ENCODE measurements around the gene MTFP1. TPM values are rescaled to one million over a fixed set of nuclear protein-coding genes. Genes with fewer than 3 reads are reported as not detected.
"Not testable (repeated sequence)": the region's sequence is repeated elsewhere in the genome, so short reads cannot be mapped to it uniquely, and the experiment has no call there.

The MTFP1 gene
- total RNA-seq, 1 donor from 2014 or later, result 20.6 TPM

DNA sequence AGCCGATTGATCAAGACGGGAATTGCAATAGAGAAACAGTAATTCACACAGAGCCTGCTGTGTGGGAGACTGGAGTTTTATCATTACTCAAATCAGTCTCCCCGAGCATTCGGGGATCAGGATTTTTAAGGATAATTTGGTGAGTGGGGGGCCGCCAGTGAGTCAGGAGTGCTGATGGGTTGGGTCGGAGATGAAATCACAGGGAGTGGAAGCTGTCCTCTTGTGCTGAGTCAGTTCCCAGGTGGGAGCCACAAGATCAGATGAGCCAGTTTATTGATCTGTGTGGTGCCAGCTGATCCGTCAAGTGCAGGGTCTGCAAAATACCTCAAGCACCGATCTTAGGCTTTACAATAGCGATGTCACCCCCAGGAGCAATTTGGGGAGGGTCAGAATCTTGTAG lies 15.5 kb downstream of the MTFP1 start:
- peaks cover 11% of the 10 kb centered on the region for H3K27me3 Mint-ChIP-seq
- H3K4me3 Mint-ChIP-seq, result no peak overlapping the region
- TF ChIP-seq, protein P1, sequence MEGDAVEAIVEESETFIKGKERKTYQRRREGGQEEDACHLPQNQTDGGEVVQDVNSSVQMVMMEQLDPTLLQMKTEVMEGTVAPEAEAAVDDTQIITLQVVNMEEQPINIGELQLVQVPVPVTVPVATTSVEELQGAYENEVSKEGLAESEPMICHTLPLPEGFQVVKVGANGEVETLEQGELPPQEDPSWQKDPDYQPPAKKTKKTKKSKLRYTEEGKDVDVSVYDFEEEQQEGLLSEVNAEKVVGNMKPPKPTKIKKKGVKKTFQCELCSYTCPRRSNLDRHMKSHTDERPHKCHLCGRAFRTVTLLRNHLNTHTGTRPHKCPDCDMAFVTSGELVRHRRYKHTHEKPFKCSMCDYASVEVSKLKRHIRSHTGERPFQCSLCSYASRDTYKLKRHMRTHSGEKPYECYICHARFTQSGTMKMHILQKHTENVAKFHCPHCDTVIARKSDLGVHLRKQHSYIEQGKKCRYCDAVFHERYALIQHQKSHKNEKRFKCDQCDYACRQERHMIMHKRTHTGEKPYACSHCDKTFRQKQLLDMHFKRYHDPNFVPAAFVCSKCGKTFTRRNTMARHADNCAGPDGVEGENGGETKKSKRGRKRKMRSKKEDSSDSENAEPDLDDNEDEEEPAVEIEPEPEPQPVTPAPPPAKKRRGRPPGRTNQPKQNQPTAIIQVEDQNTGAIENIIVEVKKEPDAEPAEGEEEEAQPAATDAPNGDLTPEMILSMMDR (conservative IDR thresholded peaks at IDR 0.05), result no peak
- DNase-seq (ENCODE audit: extremely low spot score, unreplicated experiment), result no peak
- H3K4me1 Mint-ChIP-seq (ENCODE audit: unreplicated experiment), result peaks cover 14% of the 10 kb centered on the region
- H3K27ac Mint-ChIP-seq, result no peak overlapping the region
- H3K9me3 Mint-ChIP-seq, result no peaks in the 10 kb centered on the region
- H3K36me3 Mint-ChIP-seq, result no peaks in the 10 kb centered on the region

DNA sequence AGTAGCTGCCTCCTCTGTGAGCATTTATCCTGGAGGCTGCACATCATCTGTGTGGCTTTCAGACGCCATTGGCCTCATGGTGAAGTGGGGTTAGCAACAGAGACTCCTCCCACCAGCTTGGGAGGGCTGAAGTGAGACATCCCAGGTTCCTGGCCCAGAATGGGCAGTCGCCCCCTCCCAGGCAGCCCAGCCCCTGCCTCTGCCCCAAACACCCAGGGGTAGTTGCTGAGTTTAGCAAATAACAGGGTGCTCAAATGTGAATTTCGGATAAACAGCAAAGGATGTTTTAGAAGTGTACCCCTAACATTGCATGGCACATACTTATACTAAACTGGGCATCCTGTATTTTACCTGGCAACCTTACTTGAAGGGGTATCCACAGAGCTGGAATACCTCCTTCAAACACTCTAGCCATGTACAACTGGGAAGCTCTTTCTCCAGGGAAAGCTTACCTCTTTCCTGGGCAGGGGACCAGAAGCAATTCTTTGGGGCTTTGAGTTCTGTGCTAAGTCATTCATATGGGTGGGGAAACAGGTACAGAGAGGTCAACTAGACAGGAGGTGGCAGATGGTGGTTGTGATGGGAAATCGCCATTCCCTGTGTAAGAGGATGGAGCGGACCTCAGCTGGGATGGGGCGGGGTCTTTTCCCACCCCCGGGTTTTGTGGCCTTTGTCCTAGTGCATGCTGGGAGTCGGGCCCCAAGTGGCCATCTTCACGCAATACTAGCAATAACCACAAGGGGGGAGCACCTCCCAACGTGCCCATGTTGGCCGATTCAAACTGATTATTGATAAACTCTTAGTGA lies 19.3 kb downstream of the MTFP1 start:
- DNase-seq (ENCODE audit: extremely low spot score, unreplicated experiment), result no peak
- TF ChIP-seq, protein P1 (conservative IDR thresholded peaks at IDR 0.05), result peak; percentile 87
- peaks cover 8% of the 10 kb centered on the region for H3K27me3 Mint-ChIP-seq
- no peak overlapping the region for H3K4me3 Mint-ChIP-seq
- peaks cover 9% of the 10 kb centered on the region for H3K4me1 Mint-ChIP-seq (ENCODE audit: unreplicated experiment)
- no peak overlapping the region for H3K27ac Mint-ChIP-seq
- no peaks in the 10 kb centered on the region for H3K9me3 Mint-ChIP-seq
- H3K36me3 Mint-ChIP-seq, result no peaks in the 10 kb centered on the region

DNA sequence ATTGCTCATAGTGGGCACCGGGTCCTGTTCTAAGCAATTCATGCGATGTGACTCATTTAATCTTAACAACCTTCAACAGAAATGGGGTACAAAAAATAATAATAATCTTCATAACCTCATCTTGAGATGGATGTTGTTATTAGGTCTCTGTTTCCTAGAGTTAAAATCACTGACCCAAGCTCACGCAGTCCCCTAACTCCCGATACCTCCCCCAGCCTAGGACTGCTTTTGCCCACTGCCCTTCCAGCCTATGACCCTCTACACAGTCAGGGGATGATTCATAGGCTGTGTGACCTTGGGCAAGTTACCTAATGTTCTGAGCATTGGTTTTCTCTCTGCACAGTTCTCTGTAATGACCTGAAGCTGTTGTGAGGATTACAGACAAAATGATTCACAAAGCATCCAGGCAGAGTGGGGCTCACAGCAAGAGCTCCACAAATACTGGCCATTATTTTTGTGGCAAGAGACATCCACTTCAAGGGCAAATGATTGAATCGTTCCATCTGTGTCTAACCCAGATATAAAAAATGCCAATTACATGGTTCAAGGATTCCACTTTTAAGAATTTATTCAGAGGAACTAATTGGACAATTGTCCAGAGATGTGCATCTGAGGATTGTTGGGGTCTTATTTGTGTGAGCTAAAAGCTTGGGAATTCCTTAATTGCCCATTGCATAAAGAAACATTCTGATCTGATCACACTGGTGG lies 20.0 kb downstream of the MTFP1 start:
- H3K27ac Mint-ChIP-seq, result no peak overlapping the region
- TF ChIP-seq, protein P1 (conservative IDR thresholded peaks at IDR 0.05), result peak; percentile 56
- no peak overlapping the region for H3K4me3 Mint-ChIP-seq
- no peaks in the 10 kb centered on the region for H3K9me3 Mint-ChIP-seq
- H3K27me3 Mint-ChIP-seq, result peaks cover 5% of the 10 kb centered on the region
- no peak for DNase-seq (ENCODE audit: extremely low spot score, unreplicated experiment)
- no peaks in the 10 kb centered on the region for H3K36me3 Mint-ChIP-seq
- peaks cover 9% of the 10 kb centered on the region for H3K4me1 Mint-ChIP-seq (ENCODE audit: unreplicated experiment)

DNA sequence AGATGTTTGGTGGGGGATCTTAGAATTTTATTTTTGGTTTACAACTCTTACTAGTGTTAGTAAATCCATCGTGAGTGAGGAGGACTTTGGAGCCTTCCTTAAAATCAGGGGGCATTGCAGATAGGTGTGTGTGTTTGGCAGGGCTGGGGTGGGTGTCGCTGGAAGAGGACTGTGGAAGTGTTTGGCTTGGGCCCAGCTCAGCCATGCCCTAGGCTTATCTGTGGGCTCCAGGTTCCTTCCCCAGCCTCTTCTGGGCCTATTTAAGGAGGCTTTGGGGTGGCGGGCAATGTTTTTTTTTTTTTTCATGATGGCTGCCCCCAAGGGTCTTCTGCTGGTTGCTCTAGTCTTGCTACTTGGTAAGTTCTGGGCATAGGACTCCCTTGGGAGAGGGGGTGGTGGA lies 22.1 kb downstream of the MTFP1 start:
- TF ChIP-seq, protein P1 (conservative IDR thresholded peaks at IDR 0.05), result no peak
- Mint-ChIP-seq H3K4me3 (no peak overlapping the region), H3K36me3 (no peaks in the 10 kb centered on the region), H3K27ac (no peak overlapping the region), H3K4me1 (ENCODE audit: unreplicated experiment) (peaks cover 6% of the 10 kb centered on the region), H3K9me3 (no peaks in the 10 kb centered on the region), H3K27me3 (no peaks in the 10 kb centered on the region)
- DNase-seq (ENCODE audit: extremely low spot score, unreplicated experiment), result no peak

DNA sequence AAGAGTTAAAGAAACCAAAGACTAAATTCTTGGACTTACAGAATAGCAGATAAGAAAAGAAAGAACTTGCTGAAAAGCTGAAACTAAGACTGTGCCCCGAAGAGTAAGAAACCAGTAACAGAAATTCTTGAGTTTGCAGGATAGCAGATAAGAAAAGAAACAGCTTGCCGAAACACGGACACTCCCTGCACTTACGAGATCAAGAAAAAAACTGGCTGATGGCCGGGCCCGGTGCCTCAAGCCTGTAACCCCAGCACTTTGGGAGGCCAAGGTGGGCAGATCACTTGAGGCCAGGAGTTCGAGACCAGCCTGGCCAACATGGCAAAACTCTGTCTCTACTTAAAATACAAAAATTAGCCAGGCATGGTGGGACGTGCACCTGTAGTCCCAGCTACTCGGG lies 25.9 kb downstream of the MTFP1 start:
- H3K4me3 Mint-ChIP-seq; H3K27ac Mint-ChIP-seq; H3K27me3 Mint-ChIP-seq; H3K9me3 Mint-ChIP-seq; DNase-seq (ENCODE audit: extremely low spot score, unreplicated experiment); H3K4me1 Mint-ChIP-seq (ENCODE audit: unreplicated experiment); H3K36me3 Mint-ChIP-seq: not testable (repeated sequence)

DNA sequence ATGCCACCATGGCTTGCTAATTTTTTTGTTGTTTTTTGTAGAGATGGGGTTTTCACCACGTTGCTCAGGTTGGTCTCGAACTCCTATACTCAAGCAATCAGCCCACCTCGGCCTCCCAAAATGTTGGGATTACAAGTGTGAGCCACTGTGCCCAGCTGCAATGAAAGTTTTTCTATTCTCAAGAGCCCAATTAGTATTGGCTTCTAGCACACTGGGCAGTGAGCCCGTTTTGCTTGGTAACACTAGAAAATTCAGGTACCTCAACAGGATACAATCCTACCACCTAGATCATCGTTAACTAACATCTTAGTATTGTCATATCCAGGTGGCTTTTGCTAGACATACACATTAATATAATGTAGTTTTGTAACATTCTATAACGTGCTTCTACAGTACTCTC lies 27.3 kb downstream of the MTFP1 start:
- DNase-seq (ENCODE audit: extremely low spot score, unreplicated experiment), result no peak
- Mint-ChIP-seq H3K9me3 (no peaks in the 10 kb centered on the region), H3K36me3 (no peaks in the 10 kb centered on the region), H3K27ac (no peak overlapping the region), H3K4me3 (no peak overlapping the region), H3K4me1 (ENCODE audit: unreplicated experiment) (peaks cover 3% of the 10 kb centered on the region), H3K27me3 (peaks cover 5% of the 10 kb centered on the region)
- TF ChIP-seq, protein P1 (conservative IDR thresholded peaks at IDR 0.05), result no peak

Measured in type B pancreatic cell (in vitro differentiated cells).